ENCODE data around the gene SLBP. TPM values are rescaled to one million over a fixed set of nuclear protein-coding genes. Genes with fewer than 3 reads are reported as not detected.

Gene SLBP
- total RNA-seq, 4 donors from 2014 or later, result 36.9 to 59.1 (median 40.8) TPM

DNA sequence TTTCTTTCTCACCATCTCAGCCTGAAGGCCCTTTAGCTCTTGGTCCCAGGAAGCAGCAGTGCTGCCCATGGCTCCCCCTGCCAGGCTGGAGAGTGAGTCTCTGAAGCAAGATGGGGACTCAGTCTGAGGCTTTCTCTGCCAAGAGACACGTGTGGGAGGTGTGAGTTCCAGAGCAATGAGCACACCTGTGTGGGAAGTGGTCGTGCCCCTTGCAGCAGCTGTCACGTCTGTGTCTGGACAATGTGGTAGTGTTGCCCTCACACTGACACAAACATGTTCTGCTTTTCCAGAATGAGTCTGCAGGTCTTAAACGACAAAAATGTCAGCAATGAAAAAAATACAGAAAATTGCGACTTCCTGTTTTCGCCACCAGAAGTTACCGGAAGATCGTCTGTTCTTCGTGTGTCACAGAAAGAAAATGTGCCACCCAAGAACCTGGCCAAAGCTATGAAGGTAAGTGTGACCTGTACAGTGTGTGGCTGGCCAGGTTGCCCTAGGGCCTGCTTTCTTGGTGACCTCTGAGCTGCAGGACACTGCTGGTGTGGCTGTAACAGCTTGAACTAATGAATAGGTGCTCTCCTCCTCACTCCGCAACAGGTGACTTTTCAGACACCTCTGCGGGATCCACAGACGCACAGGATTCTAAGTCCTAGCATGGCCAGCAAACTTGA is 11.1 kb upstream of the SLBP start:
- Histone ChIP-seq H3K27ac (peak overlapping the region; percentile 57), H3K36me3 (no peaks in the 10 kb centered on the region), H3K27me3 (no peaks in the 10 kb centered on the region), H3K9me3 (no peaks in the 10 kb centered on the region), H3K4me1 (peaks cover 61% of the 10 kb centered on the region), H3K4me3 (peak overlapping the region; percentile 16)
- TF ChIP-seq POLR2A (IDR thresholded peaks at IDR 0.05) (no peak), CTCF (IDR thresholded peaks at IDR 0.05) (no peak), POLR2AphosphoS5 (IDR thresholded peaks at IDR 0.05) (no peak), EP300 (IDR thresholded peaks at IDR 0.05) (no peak)
- 79% methylated on average over 12 of the region's 12 CpGs for WGBS
- DNase-seq (ENCODE audit: low spot score in 2 of 2), result no peak

GRCh38 chr4:1722551-1723118 is 10.5 kb upstream of the SLBP start:
- Histone ChIP-seq H3K4me1 (peaks cover 62% of the 10 kb centered on the region), H3K27ac (peak overlapping the region; percentile 42), H3K9me3 (no peaks in the 10 kb centered on the region), H3K4me3 (peak overlapping the region; percentile 90), H3K27me3 (no peaks in the 10 kb centered on the region), H3K36me3 (peaks cover 4% of the 10 kb centered on the region)
- TF ChIP-seq POLR2AphosphoS5 (IDR thresholded peaks at IDR 0.05), result no peak
- no peak for TF ChIP-seq CTCF (IDR thresholded peaks at IDR 0.05)
- TF ChIP-seq POLR2A (IDR thresholded peaks at IDR 0.05), result no peak
- TF ChIP-seq EP300 (IDR thresholded peaks at IDR 0.05), result no peak
- 61% methylated on average over 18 of the region's 18 CpGs for WGBS
- peak in 1 of 2 donors; percentile 63 for DNase-seq (ENCODE audit: low spot score in 2 of 2)

DNA sequence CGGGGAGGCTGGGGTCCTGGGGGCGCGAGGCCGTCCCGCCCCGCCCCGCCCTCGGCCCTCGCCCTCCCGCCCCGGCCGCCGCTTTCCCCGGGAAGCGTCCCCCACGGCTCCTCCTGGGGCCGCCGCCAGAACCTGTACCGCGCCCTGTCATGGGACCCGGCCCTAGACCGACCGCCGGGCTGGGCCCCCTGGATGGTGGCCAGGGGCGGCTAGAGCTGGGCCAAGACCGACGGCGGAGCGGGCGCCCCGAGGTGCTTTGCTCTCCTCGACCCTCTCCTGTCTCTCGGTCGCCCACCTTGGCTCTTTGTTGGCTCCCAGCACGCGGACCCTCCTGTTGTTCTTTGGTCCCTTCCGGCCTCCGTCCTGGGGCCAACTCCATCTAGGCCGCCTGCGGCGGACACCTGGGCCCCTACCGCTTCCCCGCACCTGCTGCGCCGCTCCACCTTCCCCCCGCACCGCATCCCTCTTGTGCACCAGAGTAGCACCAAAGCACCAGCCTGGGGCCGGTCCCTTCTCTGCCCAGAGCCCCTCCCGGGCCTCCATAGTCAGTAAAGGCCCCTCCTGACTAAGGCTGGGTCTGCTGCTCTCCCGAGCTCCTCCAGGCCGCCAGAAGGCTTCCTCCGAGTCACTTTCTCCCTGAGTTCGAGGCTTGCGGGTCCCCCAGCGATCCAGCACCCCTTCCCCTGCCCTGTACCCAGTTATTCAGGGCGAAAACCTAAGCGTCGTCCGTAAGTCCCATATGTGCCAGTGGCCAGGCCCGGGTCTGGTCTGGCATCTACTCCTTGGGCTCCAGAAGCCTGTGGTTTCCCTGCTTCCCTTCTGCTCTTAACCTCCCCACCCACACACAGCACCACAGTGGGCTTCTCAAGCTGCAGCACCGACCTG is 9.8 kb upstream of the SLBP start:
- H3K27me3 ChIP-seq, result no peaks in the 10 kb centered on the region
- H3K27ac ChIP-seq, result peak overlapping the region; percentile 96
- no peaks in the 10 kb centered on the region for H3K9me3 ChIP-seq
- peaks cover 12% of the 10 kb centered on the region for H3K36me3 ChIP-seq
- peaks cover 62% of the 10 kb centered on the region for H3K4me1 ChIP-seq
- no peak for TF ChIP-seq EP300 (IDR thresholded peaks at IDR 0.05)
- no peak for TF ChIP-seq POLR2A (IDR thresholded peaks at IDR 0.05)
- no peak for TF ChIP-seq CTCF (IDR thresholded peaks at IDR 0.05)
- TF ChIP-seq POLR2AphosphoS5 (IDR thresholded peaks at IDR 0.05), result no peak
- DNase-seq (ENCODE audit: low spot score in 2 of 2), result peak in 1 of 2 donors; percentile 66
- peak overlapping the region; percentile 90 for H3K4me3 ChIP-seq
- 6% methylated on average over 40 of the region's 61 CpGs for WGBS

DNA sequence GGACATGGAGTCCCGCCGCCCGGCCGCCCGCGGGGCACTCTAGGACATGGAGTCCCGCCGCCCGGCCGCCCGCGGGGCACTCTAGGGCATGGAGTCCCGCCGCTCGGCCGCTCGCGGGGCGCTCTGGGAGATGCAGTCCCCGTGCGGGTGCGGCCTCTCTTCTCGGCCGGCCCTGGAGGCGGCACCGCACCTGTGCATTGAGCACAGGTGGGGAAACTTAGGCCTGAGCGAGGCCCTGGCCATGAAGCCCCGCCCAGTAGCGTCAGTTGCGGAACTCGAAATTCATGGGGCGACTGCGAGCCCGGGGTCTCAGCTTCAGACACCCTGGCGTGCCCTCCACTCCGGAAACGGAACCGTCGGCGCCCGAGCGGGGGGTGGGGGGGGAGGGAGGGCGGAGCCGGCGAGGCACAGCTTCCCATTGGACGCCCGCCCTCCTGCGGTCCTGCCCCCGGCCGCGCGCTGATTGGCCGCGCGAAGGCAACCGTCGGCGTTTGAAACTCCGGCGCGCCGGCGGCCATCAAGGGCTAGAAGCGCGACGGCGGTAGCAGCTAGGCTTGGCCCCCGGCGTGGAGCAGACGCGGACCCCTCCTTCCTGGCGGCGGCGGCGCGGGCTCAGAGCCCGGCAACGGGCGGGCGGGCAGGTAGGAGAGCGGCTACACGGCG is 9.0 kb upstream of the SLBP start, which contains the start of the genes TACC3 and TMEM129:
TSS of gene TACC3 (plus strand) at position 519 of the 663 bp plus-strand sequence. CDS start 1,901 bp downstream, outside the sequence.
TSS of gene TMEM129 (minus strand) at position 321 of the 663 bp plus-strand sequence. CDS start 486 bp downstream, outside the sequence.
- peaks cover 60% of the 10 kb centered on the region for H3K4me1 ChIP-seq
- DNase-seq (ENCODE audit: low spot score in 2 of 2), result peak; percentile 95 to 96
- 1% methylated on average over 16 of the region's 83 CpGs for WGBS

More for the DNA sequence above, 9.0 kb upstream of the SLBP start, which contains the start of the genes TACC3 and TMEM129:
- Histone ChIP-seq H3K36me3 (peaks cover 12% of the 10 kb centered on the region), H3K9me3 (no peaks in the 10 kb centered on the region), H3K27me3 (no peaks in the 10 kb centered on the region), H3K4me3 (peak within 1 kb of the TSS; percentile 90), H3K27ac (peak within 1 kb of the TSS; percentile 96)
- TF ChIP-seq EP300 (IDR thresholded peaks at IDR 0.05), result no peak
- TF ChIP-seq POLR2A (IDR thresholded peaks at IDR 0.05), result no peak
- peak; percentile 45 to 68 (median 54) for TF ChIP-seq POLR2AphosphoS5 (IDR thresholded peaks at IDR 0.05)
- no peak for TF ChIP-seq CTCF (IDR thresholded peaks at IDR 0.05)
